Measurements from ENCODE around the gene CCNL1. TPM values are rescaled to one million over a fixed set of nuclear protein-coding genes. Genes with fewer than 3 reads are reported as not detected.

The CCNL1 gene
- total RNA-seq, 1 donor from 2014 or later: 19.2 TPM

DNA sequence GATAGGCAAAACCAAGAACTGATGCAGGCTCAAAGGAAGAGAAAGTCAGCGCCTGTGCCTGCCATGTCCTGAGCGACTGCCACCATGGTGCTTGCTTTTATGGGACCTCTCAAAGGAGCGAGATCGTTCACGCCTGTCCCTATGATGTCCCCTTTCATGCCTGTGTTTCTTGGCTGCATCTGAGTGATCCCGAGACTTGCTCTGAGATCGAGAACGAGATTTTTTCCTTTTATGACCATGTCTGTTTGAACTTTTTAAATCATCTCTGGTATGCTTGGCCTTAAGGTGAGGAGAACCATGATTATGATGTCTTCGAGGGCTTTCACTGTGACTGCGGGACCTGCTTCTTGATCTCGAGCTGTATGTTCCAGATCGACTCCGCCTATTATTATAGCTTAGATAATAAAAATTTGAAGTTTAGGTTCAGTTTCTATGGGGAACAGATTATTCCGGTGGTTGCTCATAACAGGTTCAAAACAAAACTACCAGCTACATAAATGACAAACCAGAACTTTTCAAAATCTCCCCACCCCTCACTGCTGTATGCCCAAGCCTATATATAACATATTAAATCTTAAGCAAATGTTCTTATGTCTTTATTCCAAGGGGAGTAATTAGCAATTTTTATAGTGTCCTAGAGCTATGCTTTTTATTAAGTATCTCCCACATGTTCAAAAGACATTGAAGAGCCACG lies 11.6 kb downstream of the CCNL1 start:
- Histone ChIP-seq H3K36me3 (peaks cover 100% of the 10 kb centered on the region), H3K9me3 (replicated peaks) (no peaks in the 10 kb centered on the region), H3K27ac (replicated peaks) (no peak overlapping the region), H3K4me1 (peaks cover 15% of the 10 kb centered on the region), H3K27me3 (ENCODE audit: low read depth) (no peaks in the 10 kb centered on the region), H3K4me3 (no peak overlapping the region)
- no peak for DNase-seq
- intact Hi-C loops (cut with micrococcal nuclease): loop anchor here (10.0 kb wide), 1 partner anchor 454 kb away; no protein-coding TSS in a partner anchor
- TF ChIP-seq, protein P1, sequence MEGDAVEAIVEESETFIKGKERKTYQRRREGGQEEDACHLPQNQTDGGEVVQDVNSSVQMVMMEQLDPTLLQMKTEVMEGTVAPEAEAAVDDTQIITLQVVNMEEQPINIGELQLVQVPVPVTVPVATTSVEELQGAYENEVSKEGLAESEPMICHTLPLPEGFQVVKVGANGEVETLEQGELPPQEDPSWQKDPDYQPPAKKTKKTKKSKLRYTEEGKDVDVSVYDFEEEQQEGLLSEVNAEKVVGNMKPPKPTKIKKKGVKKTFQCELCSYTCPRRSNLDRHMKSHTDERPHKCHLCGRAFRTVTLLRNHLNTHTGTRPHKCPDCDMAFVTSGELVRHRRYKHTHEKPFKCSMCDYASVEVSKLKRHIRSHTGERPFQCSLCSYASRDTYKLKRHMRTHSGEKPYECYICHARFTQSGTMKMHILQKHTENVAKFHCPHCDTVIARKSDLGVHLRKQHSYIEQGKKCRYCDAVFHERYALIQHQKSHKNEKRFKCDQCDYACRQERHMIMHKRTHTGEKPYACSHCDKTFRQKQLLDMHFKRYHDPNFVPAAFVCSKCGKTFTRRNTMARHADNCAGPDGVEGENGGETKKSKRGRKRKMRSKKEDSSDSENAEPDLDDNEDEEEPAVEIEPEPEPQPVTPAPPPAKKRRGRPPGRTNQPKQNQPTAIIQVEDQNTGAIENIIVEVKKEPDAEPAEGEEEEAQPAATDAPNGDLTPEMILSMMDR (IDR thresholded peaks at IDR 0.05; ENCODE audit: borderline replicate concordance): no peak

DNA sequence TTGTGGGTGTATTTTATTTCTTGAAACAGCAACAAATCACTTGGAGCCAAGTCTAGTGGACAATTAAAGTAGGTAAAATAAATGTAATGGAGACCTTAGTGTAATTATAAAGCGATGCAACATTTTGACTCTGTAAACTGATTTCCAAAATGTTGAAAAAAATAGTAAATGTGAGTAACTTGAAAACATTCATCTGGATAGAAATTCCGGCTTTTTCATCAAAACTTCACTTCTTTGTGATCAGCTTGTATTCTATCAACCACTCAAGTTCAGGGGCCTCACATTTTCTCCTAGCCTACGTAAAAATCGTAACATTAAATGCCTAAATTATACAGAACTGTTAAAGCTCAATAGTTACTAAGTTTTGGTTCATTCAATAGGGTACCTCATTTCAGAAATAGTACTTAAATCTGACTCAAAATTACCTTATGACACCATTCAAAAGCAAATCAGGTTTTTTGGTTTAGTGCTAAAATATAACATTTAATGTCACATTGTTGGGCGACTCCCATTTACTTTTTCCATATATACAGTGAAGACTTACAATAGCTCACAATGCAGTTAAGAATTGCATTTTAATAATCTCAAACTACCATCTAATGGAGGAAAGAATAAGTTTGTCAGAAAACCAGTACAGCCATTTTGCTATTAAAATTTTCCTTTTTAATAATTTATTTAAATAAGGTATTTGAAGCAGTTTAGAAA lies 12.7 kb downstream of the CCNL1 start:
- H3K36me3 ChIP-seq: peaks cover 96% of the 10 kb centered on the region
- no peaks in the 10 kb centered on the region for H3K9me3 ChIP-seq (replicated peaks)
- H3K27ac ChIP-seq (replicated peaks): no peak overlapping the region
- H3K4me1 ChIP-seq: peaks cover 6% of the 10 kb centered on the region
- no peaks in the 10 kb centered on the region for H3K27me3 ChIP-seq (ENCODE audit: low read depth)
- TF ChIP-seq, protein P1 (IDR thresholded peaks at IDR 0.05; ENCODE audit: borderline replicate concordance): no peak
- DNase-seq: no peak
- intact Hi-C loops (cut with micrococcal nuclease): loop anchor here (10.0 kb wide), 1 partner anchor 452 kb away; no protein-coding TSS in a partner anchor
- H3K4me3 ChIP-seq: no peak overlapping the region

DNA sequence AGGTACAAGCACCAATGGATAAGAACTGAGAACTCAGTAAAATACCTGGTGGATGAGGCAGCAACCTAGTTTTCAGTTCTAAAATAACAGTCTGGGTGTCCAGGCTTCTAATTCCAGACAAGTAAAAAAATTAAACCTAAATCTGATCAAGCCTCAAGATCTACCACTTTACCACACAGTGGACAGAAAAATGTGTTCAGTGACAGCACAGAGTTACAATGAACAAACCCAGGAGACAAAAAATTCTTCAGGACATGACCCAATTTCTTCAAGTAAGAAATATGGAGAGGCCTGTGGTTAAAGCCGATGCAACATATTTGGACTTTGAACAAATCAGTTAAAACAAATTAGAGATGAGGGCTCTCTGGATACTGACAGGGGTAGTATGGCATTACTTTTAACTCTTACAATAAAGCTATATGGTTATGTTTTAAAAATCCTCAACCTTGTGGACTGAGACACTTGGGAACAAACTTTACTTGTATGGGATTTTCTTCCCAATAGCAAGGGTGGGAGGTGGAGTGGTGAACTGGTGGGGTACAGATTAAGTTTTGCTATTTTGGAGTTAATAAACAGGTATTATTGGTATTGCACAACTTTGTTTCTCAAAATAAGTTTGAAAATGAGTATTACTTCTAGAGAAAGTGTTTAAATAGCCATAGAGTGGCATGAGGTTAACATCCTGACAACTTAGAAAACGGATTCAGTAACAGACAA lies 14.2 kb downstream of the CCNL1 start:
- H3K4me1 ChIP-seq: no peaks in the 10 kb centered on the region
- H3K36me3 ChIP-seq: peaks cover 90% of the 10 kb centered on the region
- no peak for DNase-seq
- TF ChIP-seq, protein P1 (IDR thresholded peaks at IDR 0.05; ENCODE audit: borderline replicate concordance): no peak
- no peak overlapping the region for H3K4me3 ChIP-seq
- no peaks in the 10 kb centered on the region for H3K27me3 ChIP-seq (ENCODE audit: low read depth)
- intact Hi-C loops (cut with micrococcal nuclease): loop anchor here (10.0 kb wide), 1 partner anchor 451 kb away; no protein-coding TSS in a partner anchor
- no peak overlapping the region for H3K27ac ChIP-seq (replicated peaks)
- H3K9me3 ChIP-seq (replicated peaks): no peaks in the 10 kb centered on the region

DNA sequence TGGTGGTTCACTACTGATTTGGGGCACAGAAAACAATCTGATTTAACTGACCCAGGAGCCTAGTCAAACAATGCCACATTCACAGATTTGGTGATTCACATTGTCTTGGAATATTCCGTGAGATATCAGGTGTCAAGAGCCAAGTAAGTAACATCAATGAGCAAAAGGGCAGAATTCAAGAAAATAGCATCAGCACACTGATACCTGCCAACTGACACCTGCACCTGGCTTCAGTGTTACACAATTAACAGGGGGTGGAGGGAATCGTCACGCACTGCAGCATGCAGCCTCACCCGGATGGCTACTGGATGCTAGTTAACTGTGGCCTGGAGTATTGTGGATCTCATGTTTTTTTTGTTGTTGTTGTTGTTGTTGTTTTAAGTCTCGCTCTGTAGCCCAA lies 17.6 kb downstream of the CCNL1 start:
- Histone ChIP-seq H3K4me3 (no peak overlapping the region), H3K27ac (replicated peaks) (no peak overlapping the region), H3K27me3 (ENCODE audit: low read depth) (no peaks in the 10 kb centered on the region), H3K36me3 (peaks cover 65% of the 10 kb centered on the region), H3K9me3 (replicated peaks) (no peaks in the 10 kb centered on the region), H3K4me1 (peaks cover 9% of the 10 kb centered on the region)
- DNase-seq: no peak
- intact Hi-C loops (cut with micrococcal nuclease): loop anchor here (10.0 kb wide), 1 partner anchor 448 kb away; no protein-coding TSS in a partner anchor
- TF ChIP-seq, protein P1 (IDR thresholded peaks at IDR 0.05; ENCODE audit: borderline replicate concordance): no peak

DNA sequence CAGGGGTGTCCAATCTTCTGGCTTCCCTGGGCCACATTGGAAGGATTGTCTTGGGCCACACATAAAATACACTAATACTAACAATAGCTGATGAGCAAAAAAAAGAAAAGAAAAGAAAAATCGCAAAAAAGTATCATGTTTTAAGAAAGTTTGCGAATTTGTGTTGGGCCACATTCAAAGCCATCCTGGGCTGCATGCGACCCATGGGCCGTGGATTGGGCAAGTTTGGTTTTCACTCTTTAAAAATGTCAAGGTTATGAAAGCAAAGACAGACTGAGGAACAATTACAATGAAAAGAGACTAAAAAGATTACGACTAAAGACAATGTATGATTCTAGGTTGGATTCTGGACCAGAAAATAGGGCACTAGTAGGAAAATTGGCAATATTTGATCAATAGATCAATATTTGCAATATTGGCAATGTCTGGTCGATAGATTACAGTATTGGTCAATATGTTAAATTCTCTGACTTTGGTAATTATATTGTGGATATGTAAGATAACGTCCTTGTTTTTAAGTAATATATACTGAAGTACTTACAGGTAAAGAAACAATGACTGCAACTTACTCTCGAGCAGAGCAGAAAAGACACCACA lies 19.9 kb downstream of the CCNL1 start:
- intact Hi-C loops (cut with micrococcal nuclease): loop anchor here (5.0 to 10.0 kb wide), 2 partner anchors 445 to 468 kb away; partner anchors contain the start of gene TIPARP

More for the DNA sequence above, 19.9 kb downstream of the CCNL1 start:
- no peaks in the 10 kb centered on the region for H3K27me3 ChIP-seq (ENCODE audit: low read depth)
- peaks cover 31% of the 10 kb centered on the region for H3K4me1 ChIP-seq
- no peak for DNase-seq
- H3K36me3 ChIP-seq: peaks cover 42% of the 10 kb centered on the region
- H3K9me3 ChIP-seq (replicated peaks): no peaks in the 10 kb centered on the region
- TF ChIP-seq, protein P1 (IDR thresholded peaks at IDR 0.05; ENCODE audit: borderline replicate concordance): no peak
- H3K27ac ChIP-seq (replicated peaks): no peak overlapping the region
- H3K4me3 ChIP-seq: no peak overlapping the region
